Uterus (tissue), 4 donors: ENCODE data around the gene HSD11B1. TPM values are rescaled to one million over a fixed set of nuclear protein-coding genes. Genes with fewer than 3 reads are reported as not detected.

ENCODE experiments used
- DNase-seq, 2 donors: peaks; one replicate each; pipeline ENCODE4 v3.0.0-alpha.2; 2019 to 2020
- H3K27ac ChIP-seq, 2 donors: fragments of 200-600 bp; sonication (generic); 1 replicate in 1 of 2; 2 replicates in 1 of 2; pipeline ENCODE4 v1.5.1; 2016 to 2018
- H3K27me3 ChIP-seq, 2 donors: fragments of 200-600 bp; sonication (generic); one replicate each; pipeline ENCODE4 v1.5.1; 2018 to 2019; ENCODE audit warnings: control low read depth in 1 of 2
- H3K36me3 ChIP-seq, 2 donors: fragments of 200-600 bp; sonication (generic); one replicate each; pipeline ENCODE4 v1.5.1; 2019; ENCODE audit warnings: control low read depth in 1 of 2
- H3K4me1 ChIP-seq, 2 donors: fragments of 200-600 bp; sonication (generic); one replicate each; pipeline ENCODE4 v1.5.1; 2018 to 2019; ENCODE audit warnings: control low read depth in 1 of 2
- H3K4me3 ChIP-seq, 2 donors: fragments of 200-600 bp; sonication (generic); 1 replicate in 1 of 2; 2 replicates in 1 of 2; pipeline ENCODE4 v1.5.1; 2018 to 2019; ENCODE audit warnings: mild to moderate bottlenecking in 1 of 2
- H3K9me3 ChIP-seq, 2 donors: fragments of 200-600 bp; sonication (generic); one replicate each; pipeline ENCODE4 v1.5.1; 2019; ENCODE audit warnings: control low read depth in 1 of 2
- CTCF ChIP-seq, 4 experiments: fragments of 200-600 bp in 2 of 4; fragments of 450-650 bp in 2 of 4; sonication (generic) in 2 of 4; IDR thresholded peaks; one replicate each; pipeline ENCODE4 v1.5.1; 2016 to 2019; ENCODE audit warnings: antibody characterized with exemption in 4 of 4, mild to moderate bottlenecking in 2 of 4, moderate library complexity in 1 of 4
- POLR2A ChIP-seq, 2 donors: fragments of 450-650 bp; IDR thresholded peaks; one replicate each; pipeline ENCODE4 v1.6.1; 2016; ENCODE audit warnings: antibody characterized with exemption in 2 of 2, mild to moderate bottlenecking in 1 of 2, moderate library complexity in 1 of 2
- intact Hi-C: fragments of 100-400 bp; cut with DNase I; formaldehyde crosslinking; loops from one replicate; pipeline ENCODE4 v1.15.1; 2023; ENCODE audit warnings: low total_unique reads
- total RNA-seq, 4 donors: library from RNA; depleted of rRNA in 3 of 4; stranded (reverse); fragments of >200 nt in 3 of 4; gene quantifications; one replicate each; pipeline versions ENCODE4 v1.1.0 to v1.2.4, GENCODE V29; 2014 to 2023
- donor health status: DM: yes; HTN: yes; CAD: no.

The HSD11B1 gene
- total RNA-seq, 4 donors from 2014 or later: 0.59 to 12.8 (median 2.2) TPM

GRCh38 chr1:209708297-209708696 is 3.7 kb downstream of the HSD11B1 start:
- no peak overlapping the region for H3K4me3 ChIP-seq
- TF ChIP-seq POLR2A (IDR thresholded peaks at IDR 0.05): no peak
- no peak for TF ChIP-seq CTCF (IDR thresholded peaks at IDR 0.05)
- H3K36me3 ChIP-seq: no peaks in the 10 kb centered on the region
- intact Hi-C loops: no loop called here
- DNase-seq: no peak
- no peaks in the 10 kb centered on the region for H3K9me3 ChIP-seq
- no peak overlapping the region for H3K27ac ChIP-seq
- no peaks in the 10 kb centered on the region for H3K27me3 ChIP-seq
- no peaks in the 10 kb centered on the region for H3K4me1 ChIP-seq

GRCh38 chr1:209710093-209710492 is 5.4 kb downstream of the HSD11B1 start:
- Histone ChIP-seq H3K36me3 (no peaks in the 10 kb centered on the region), H3K4me1 (no peaks in the 10 kb centered on the region), H3K4me3 (no peak overlapping the region), H3K27ac (no peak overlapping the region), H3K27me3 (no peaks in the 10 kb centered on the region), H3K9me3 (no peaks in the 10 kb centered on the region)
- no peak for DNase-seq
- no peak for TF ChIP-seq CTCF (IDR thresholded peaks at IDR 0.05)
- no peak for TF ChIP-seq POLR2A (IDR thresholded peaks at IDR 0.05)
- intact Hi-C loops: no loop called here

GRCh38 chr1:209710847-209711246 is 6.2 kb downstream of the HSD11B1 start:
- DNase-seq: no peak
- Histone ChIP-seq H3K9me3 (no peaks in the 10 kb centered on the region), H3K4me1 (no peaks in the 10 kb centered on the region), H3K36me3 (no peaks in the 10 kb centered on the region), H3K27me3 (no peaks in the 10 kb centered on the region), H3K4me3 (no peak overlapping the region), H3K27ac (no peak overlapping the region)
- TF ChIP-seq CTCF (IDR thresholded peaks at IDR 0.05) (no peak), POLR2A (IDR thresholded peaks at IDR 0.05) (no peak)
- intact Hi-C loops: no loop called here

- Histone ChIP-seq H3K36me3 (no peaks in the 10 kb centered on the region), H3K27me3 (no peaks in the 10 kb centered on the region), H3K9me3 (no peaks in the 10 kb centered on the region), H3K4me3 (no peak overlapping the region), H3K4me1 (no peaks in the 10 kb centered on the region), H3K27ac (no peak overlapping the region)
- intact Hi-C loops: no loop called here
- DNase-seq: no peak
- no peak for TF ChIP-seq CTCF (IDR thresholded peaks at IDR 0.05)
- TF ChIP-seq POLR2A (IDR thresholded peaks at IDR 0.05): no peak
These were observed 9.7 kb downstream of the HSD11B1 start for GRCh38 chr1:209714338-209714737.

- Histone ChIP-seq H3K4me3 (no peak overlapping the region), H3K27ac (no peak overlapping the region), H3K27me3 (no peaks in the 10 kb centered on the region), H3K9me3 (no peaks in the 10 kb centered on the region), H3K4me1 (no peaks in the 10 kb centered on the region), H3K36me3 (no peaks in the 10 kb centered on the region)
- intact Hi-C loops: no loop called here
- TF ChIP-seq CTCF (IDR thresholded peaks at IDR 0.05): no peak
- TF ChIP-seq POLR2A (IDR thresholded peaks at IDR 0.05): no peak
- DNase-seq: no peak
These were observed 10.7 kb downstream of the HSD11B1 start for GRCh38 chr1:209715314-209715713.
